Panc1 (cell line): ENCODE data around the gene KIF26B.

Experiments used
- POLR2AphosphoS5 ChIP-seq: IDR thresholded peaks from 2 replicates; pipeline ENCODE4 v1.6.1; 2012; ENCODE audit warnings: mild to moderate bottlenecking, low read depth, low read length, moderate library complexity
- TCF7L2 ChIP-seq: IDR thresholded peaks from 2 replicates; pipeline ENCODE4 v1.6.1; 2011; ENCODE audit warnings: mild to moderate bottlenecking, low read depth, low read length, inconsistent platforms
- TF ChIP-seq, protein P1 (sequence below): fragments of 450-650 bp; IDR thresholded peaks from 2 replicates; pipeline ENCODE4 v1.5.1; 2017; ENCODE audit warnings: mild to moderate bottlenecking
- TF ChIP-seq, protein P2 (sequence below), 2 experiments: IDR thresholded peaks; 2 replicates each; pipeline ENCODE4 v1.6.1; 2011 to 2012; ENCODE audit warnings: low read depth in 2 of 2, control low read depth in 1 of 2, low read length in 1 of 2, mild to moderate bottlenecking in 1 of 2, moderate library complexity in 1 of 2; ENCODE audit not compliant: insufficient read depth in 1 of 2

DNA sequence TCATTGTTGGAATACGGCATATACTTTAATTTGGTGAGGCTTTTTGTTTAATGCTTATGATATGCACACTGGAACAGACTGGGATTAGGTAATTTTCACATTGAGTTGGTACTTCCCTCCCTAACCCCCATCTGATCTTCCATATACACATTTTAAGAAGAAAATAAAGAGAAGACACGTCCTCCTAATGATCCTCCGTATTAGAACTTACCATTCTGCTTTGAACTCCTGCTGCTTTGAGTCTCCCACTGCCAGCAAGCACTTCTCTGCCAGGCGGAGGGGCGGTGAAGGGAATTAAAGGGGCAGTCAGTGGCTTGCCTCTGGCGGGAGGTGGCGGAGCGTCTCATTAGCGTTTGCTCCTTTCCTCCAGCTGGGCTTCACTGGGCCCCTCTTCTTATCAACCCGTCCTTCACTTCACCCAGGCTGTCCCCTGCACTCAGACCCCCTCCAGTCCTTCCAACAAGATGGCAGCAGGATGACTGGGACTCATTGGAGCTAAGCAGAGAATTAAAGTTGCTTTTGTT, 433.4 kb downstream of the KIF26B start:
- TF ChIP-seq, protein P1, sequence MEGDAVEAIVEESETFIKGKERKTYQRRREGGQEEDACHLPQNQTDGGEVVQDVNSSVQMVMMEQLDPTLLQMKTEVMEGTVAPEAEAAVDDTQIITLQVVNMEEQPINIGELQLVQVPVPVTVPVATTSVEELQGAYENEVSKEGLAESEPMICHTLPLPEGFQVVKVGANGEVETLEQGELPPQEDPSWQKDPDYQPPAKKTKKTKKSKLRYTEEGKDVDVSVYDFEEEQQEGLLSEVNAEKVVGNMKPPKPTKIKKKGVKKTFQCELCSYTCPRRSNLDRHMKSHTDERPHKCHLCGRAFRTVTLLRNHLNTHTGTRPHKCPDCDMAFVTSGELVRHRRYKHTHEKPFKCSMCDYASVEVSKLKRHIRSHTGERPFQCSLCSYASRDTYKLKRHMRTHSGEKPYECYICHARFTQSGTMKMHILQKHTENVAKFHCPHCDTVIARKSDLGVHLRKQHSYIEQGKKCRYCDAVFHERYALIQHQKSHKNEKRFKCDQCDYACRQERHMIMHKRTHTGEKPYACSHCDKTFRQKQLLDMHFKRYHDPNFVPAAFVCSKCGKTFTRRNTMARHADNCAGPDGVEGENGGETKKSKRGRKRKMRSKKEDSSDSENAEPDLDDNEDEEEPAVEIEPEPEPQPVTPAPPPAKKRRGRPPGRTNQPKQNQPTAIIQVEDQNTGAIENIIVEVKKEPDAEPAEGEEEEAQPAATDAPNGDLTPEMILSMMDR: no peak
- TF ChIP-seq TCF7L2: no peak
- TF ChIP-seq, protein P2, sequence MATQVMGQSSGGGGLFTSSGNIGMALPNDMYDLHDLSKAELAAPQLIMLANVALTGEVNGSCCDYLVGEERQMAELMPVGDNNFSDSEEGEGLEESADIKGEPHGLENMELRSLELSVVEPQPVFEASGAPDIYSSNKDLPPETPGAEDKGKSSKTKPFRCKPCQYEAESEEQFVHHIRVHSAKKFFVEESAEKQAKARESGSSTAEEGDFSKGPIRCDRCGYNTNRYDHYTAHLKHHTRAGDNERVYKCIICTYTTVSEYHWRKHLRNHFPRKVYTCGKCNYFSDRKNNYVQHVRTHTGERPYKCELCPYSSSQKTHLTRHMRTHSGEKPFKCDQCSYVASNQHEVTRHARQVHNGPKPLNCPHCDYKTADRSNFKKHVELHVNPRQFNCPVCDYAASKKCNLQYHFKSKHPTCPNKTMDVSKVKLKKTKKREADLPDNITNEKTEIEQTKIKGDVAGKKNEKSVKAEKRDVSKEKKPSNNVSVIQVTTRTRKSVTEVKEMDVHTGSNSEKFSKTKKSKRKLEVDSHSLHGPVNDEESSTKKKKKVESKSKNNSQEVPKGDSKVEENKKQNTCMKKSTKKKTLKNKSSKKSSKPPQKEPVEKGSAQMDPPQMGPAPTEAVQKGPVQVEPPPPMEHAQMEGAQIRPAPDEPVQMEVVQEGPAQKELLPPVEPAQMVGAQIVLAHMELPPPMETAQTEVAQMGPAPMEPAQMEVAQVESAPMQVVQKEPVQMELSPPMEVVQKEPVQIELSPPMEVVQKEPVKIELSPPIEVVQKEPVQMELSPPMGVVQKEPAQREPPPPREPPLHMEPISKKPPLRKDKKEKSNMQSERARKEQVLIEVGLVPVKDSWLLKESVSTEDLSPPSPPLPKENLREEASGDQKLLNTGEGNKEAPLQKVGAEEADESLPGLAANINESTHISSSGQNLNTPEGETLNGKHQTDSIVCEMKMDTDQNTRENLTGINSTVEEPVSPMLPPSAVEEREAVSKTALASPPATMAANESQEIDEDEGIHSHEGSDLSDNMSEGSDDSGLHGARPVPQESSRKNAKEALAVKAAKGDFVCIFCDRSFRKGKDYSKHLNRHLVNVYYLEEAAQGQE (IDR thresholded peaks at IDR 0.05; ENCODE audit: insufficient read depth in 1 of 2, low read depth in 2 of 2, low read length in 1 of 2): no peak
- no peak for TF ChIP-seq POLR2AphosphoS5
